H7 (cell line): ENCODE measurements around the gene LRRN2. TPM values are rescaled to one million over a fixed set of nuclear protein-coding genes. Genes with fewer than 3 reads are reported as not detected.

Experiments used
- DNase-seq: peaks from one replicate; pipeline ENCODE4 v3.0.0; 2012
- H3K27me3 ChIP-seq: 2 replicates; pipeline ENCODE4 v1.6.0; 2011; ENCODE audit warnings: mild to moderate bottlenecking, low read length; ENCODE audit not compliant: control insufficient read depth, insufficient read depth
- H3K36me3 ChIP-seq: replicated peaks from 2 replicates; pipeline ENCODE4 v1.5.1; 2011; ENCODE audit warnings: low read length; ENCODE audit not compliant: control insufficient read depth, insufficient read depth
- H3K4me3 ChIP-seq: 2 replicates; pipeline ENCODE4 v1.5.1; 2011; ENCODE audit warnings: low read depth, mild to moderate bottlenecking, control low read depth, low read length, moderate library complexity; ENCODE audit not compliant: insufficient read depth
- total RNA-seq: library from RNA; depleted of rRNA; stranded (reverse); fragments of >200 nt; shearing (Covaris generic); gene quantifications from 2 replicates; pipeline ENCODE4 v1.2.3, GENCODE V29; 2014

LRRN2 gene
- total RNA-seq, 1 experiment from 2014 or later, result 20.6 TPM

GRCh38 chr1:204626381-204626780 lies 59.2 kb downstream of the LRRN2 start:
- no peaks in the 10 kb centered on the region for H3K36me3 ChIP-seq
- no peak for DNase-seq
- no peak overlapping the region for H3K4me3 ChIP-seq
- H3K27me3 ChIP-seq, result no peaks in the 10 kb centered on the region

- DNase-seq, result peak; percentile 60
- Histone ChIP-seq H3K36me3 (no peaks in the 10 kb centered on the region), H3K4me3 (no peak overlapping the region), H3K27me3 (no peaks in the 10 kb centered on the region)
Observed at GRCh38 chr1:204624631-204625216, 60.8 kb downstream of the LRRN2 start.

GRCh38 chr1:204623894-204624361 lies 61.6 kb downstream of the LRRN2 start:
- DNase-seq, result peak; percentile 77
- H3K27me3 ChIP-seq, result no peaks in the 10 kb centered on the region
- no peaks in the 10 kb centered on the region for H3K36me3 ChIP-seq
- no peak overlapping the region for H3K4me3 ChIP-seq

DNA sequence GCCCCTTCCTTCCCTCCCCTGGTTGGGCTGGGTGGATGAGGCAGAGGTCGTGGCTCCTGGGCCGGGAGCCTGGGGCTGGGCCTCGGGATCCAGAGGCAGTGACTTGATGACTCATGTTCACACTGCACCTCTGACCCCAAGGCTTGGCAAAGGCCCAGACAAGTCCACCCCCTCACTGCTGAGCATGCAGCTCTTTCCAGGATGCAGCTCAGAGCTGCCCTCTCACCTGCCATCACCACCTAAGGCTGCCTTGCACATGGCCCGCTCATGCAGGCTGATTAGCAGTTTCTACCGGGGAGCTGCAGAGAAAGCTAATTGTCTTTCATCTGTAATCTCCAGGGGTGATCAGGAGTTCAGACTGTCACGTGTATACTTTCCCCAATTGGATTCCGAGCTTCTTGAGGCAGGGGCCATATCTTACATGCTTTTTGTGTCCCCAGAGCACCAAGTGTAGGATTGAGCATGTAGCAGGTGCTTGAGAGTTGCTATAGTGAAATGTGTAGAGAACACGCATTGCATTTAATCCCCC lies 62.1 kb downstream of the LRRN2 start:
- Histone ChIP-seq H3K4me3 (no peak overlapping the region), H3K36me3 (no peaks in the 10 kb centered on the region), H3K27me3 (no peaks in the 10 kb centered on the region)
- DNase-seq, result peak; percentile 57

GRCh38 chr1:204621996-204622395 lies 63.5 kb downstream of the LRRN2 start:
- no peak for DNase-seq
- Histone ChIP-seq H3K4me3 (no peak overlapping the region), H3K27me3 (no peaks in the 10 kb centered on the region), H3K36me3 (no peaks in the 10 kb centered on the region)

DNA sequence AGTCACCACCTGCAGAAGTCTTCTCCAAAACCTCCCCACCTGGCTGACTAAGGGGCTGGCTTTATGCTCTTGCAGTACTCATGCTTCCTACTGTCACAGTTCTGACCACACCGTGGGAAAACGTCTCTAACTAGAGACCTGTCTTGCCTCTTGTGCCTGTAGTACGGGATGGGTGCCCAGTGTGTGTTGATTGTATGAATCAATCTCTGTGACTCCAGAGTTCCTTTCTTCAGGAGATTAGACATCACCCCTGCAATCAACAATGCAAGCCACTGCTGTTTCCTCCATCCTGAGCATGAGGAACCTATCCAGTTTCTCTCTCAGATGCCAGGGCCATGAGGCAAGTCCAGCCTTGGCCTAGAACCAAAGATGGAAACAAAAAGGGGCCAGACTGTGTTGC lies 64.1 kb downstream of the LRRN2 start:
- no peaks in the 10 kb centered on the region for H3K36me3 ChIP-seq
- no peak overlapping the region for H3K4me3 ChIP-seq
- no peaks in the 10 kb centered on the region for H3K27me3 ChIP-seq
- DNase-seq, result no peak

DNA sequence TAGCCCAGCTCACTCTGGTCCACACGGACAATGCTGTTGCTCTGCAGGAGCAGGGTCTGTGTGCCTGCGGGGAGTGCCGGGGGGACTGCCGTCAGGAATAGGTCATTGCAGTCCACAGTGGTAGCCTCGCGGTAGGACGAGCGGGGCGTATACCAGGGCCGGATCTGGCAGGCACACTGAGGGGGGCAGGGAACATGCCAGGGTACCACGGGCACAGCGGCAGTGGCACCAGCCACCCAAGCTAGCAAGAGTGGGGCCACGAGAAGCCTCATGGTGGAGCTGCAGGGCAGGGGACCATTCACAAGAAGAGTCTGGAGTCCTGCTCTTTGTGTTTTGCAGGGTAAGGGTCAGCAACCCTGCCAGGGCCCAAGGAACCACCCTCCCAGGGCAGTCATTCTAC lies 65.8 kb downstream of the LRRN2 start:
- no peaks in the 10 kb centered on the region for H3K36me3 ChIP-seq
- H3K27me3 ChIP-seq, result no peaks in the 10 kb centered on the region; the same call in 1 of the 2 replicates
- H3K4me3 ChIP-seq, result no peak overlapping the region
- peak; percentile 47 for DNase-seq

- no peaks in the 10 kb centered on the region; the same call in 1 of the 2 replicates for H3K27me3 ChIP-seq
- no peaks in the 10 kb centered on the region for H3K36me3 ChIP-seq
- DNase-seq, result no peak
- H3K4me3 ChIP-seq, result no peak overlapping the region
Observed at GRCh38 chr1:204618148-204618760, 67.3 kb downstream of the LRRN2 start.

GRCh38 chr1:204617256-204618147 lies 68.0 kb downstream of the LRRN2 start:
- DNase-seq, result no peak

DNA sequence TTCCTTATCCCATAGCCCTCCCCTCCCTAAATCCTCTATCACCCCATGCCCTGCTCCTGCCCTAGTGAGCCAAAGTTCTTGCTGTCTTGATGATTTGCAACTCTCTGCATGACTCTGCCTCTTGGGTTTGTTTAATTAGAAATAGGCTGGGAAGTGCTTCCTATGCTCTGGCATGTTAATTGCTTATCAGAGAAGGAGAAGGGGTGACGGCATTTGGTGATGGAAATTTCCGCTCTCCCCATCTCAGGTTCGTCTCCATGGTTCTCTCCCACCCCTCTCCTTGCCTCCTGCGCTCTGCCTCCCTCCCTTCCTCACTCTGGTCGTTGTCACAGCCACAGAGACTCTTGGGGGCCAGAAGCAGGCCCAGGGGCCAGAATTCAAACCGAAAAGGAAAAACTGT lies 68.9 kb downstream of the LRRN2 start:
- Histone ChIP-seq H3K36me3 (no peaks in the 10 kb centered on the region), H3K4me3 (no peak overlapping the region), H3K27me3 (no peaks in the 10 kb centered on the region; the same call in 1 of the 2 replicates)
- DNase-seq, result no peak

More at GRCh38 chr1:204617256-204618147, 68.0 kb downstream of the LRRN2 start:
- H3K4me3 ChIP-seq, result no peak overlapping the region
- H3K36me3 ChIP-seq, result no peaks in the 10 kb centered on the region
- no peaks in the 10 kb centered on the region; the same call in 1 of the 2 replicates for H3K27me3 ChIP-seq

DNA sequence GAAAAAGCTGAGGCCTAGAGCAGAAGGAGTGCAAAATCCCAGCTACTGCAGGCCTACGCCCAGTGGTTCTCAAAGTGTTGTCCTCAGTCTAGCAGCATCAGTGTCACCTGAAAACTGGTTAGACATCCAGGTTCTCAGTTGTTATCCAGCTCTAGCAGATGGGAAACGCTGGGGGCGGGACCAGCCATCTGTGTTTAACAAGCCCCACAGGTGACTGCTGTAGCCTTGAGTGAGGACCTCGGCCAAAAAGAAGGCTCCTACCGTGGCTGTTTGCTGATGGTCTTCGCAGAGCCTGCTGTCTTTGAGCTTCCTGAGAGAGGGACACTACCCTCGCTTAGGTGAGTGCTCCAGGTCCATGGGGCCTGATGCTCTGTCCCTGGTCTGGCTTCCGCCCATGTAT lies 69.7 kb downstream of the LRRN2 start:
- no peak for DNase-seq
- H3K36me3 ChIP-seq, result no peaks in the 10 kb centered on the region
- no peak overlapping the region for H3K4me3 ChIP-seq
- no peaks in the 10 kb centered on the region; the same call in 1 of the 2 replicates for H3K27me3 ChIP-seq

DNA sequence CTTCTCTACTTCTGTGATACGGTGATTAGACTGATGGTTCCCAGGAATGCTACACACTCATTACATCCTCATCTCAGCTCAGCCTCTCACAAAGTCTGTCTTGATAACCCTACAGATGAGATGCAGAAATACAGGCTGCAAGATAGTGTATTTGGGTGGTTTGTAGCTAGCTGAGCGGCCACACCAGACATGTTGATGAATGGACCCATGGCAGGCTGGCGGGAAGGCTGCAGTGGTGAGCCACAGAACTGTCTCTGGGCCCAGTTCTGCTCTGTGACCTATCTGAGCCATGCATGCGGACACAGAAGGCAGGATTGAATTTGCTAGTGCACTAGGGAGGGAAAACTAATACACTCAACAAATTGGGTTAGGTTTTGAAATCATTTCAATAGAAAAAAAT lies 71.9 kb downstream of the LRRN2 start:
- Histone ChIP-seq H3K36me3 (no peaks in the 10 kb centered on the region), H3K27me3 (no peaks in the 10 kb centered on the region; the same call in 1 of the 2 replicates), H3K4me3 (no peak overlapping the region)
- DNase-seq, result no peak

GRCh38 chr1:204612326-204612725 lies 73.2 kb downstream of the LRRN2 start:
- Histone ChIP-seq H3K36me3 (no peaks in the 10 kb centered on the region), H3K4me3 (no peak overlapping the region), H3K27me3 (no peaks in the 10 kb centered on the region; the same call in 1 of the 2 replicates)
- DNase-seq, result no peak

- H3K36me3 ChIP-seq, result no peaks in the 10 kb centered on the region
- no peak for DNase-seq
- no peak overlapping the region for H3K4me3 ChIP-seq
- H3K27me3 ChIP-seq, result no peaks in the 10 kb centered on the region; the same call in 1 of the 2 replicates
Observed at GRCh38 chr1:204611036-204611435, 74.5 kb downstream of the LRRN2 start.
